Tibial nerve (tissue), 4 donors: Measurements from ENCODE around the gene NOP16. TPM values are rescaled to one million over a fixed set of nuclear protein-coding genes. Genes with fewer than 3 reads are reported as not detected.
A peak's percentile ranks its signal among the peaks of the same experiment; 100 is the strongest.

Experiments used
- DNase-seq, 2 donors: peaks; one replicate each; pipeline ENCODE4 v3.0.0-alpha.2; 2019; ENCODE audit warnings: low spot score in 2 of 2
- H3K27ac ChIP-seq, 4 donors: fragments of 200-600 bp; sonication (generic) in 3 of 4; one replicate each; pipeline ENCODE4 v1.5.1; 2017 to 2019; ENCODE audit warnings: mild to moderate bottlenecking in 1 of 4
- H3K27me3 ChIP-seq, 2 donors: fragments of 200-600 bp; sonication (generic) in 1 of 2; one replicate each; pipeline versions ENCODE4 v1.5.1 to v1.6.0; 2017 to 2019
- H3K36me3 ChIP-seq, 3 donors: fragments of 200-600 bp; sonication (generic); one replicate each; pipeline ENCODE4 v1.5.1; 2018 to 2019
- H3K4me1 ChIP-seq, 4 donors: fragments of 200-600 bp; sonication (generic) in 3 of 4; one replicate each; pipeline ENCODE4 v1.5.1; 2017 to 2019
- H3K4me3 ChIP-seq, 4 donors: fragments of 200-600 bp; sonication (generic) in 3 of 4; one replicate each; pipeline ENCODE4 v1.5.1; 2017 to 2019; ENCODE audit warnings: mild to moderate bottlenecking in 1 of 4, moderate library complexity in 1 of 4
- H3K9me3 ChIP-seq, 4 donors: fragments of 200-600 bp; sonication (generic) in 3 of 4; one replicate each; pipeline ENCODE4 v1.5.1; 2017 to 2019
- EP300 ChIP-seq, 2 donors: sonication (generic); formaldehyde crosslinking; IDR thresholded peaks; one replicate each; pipeline ENCODE4 v1.6.1; 2017; ENCODE audit warnings: antibody characterized with exemption in 2 of 2, mild to moderate bottlenecking in 1 of 2
- POLR2A ChIP-seq, 2 donors: fragments of 450-650 bp; IDR thresholded peaks; one replicate each; pipeline ENCODE4 v1.6.1; 2017; ENCODE audit warnings: antibody characterized with exemption in 2 of 2, mild to moderate bottlenecking in 2 of 2, moderate library complexity in 2 of 2
- WGBS, 2 donors: methylation state at CpG; one replicate each; pipeline ENCODE4 v1.1.5; 2018; 5-methylcytosine and 5-hydroxymethylcytosine counted together
- total RNA-seq, 4 donors: library from RNA; depleted of rRNA; stranded (reverse); fragments of >200 nt; gene quantifications; one replicate each; pipeline ENCODE4 v1.1.0, GENCODE V29; 2016
- TF ChIP-seq, protein P1 (sequence below), 5 experiments: fragments of 200-600 bp in 3 of 5; fragments of 450-650 bp in 2 of 5; sonication (generic) in 3 of 5; IDR thresholded peaks; one replicate each; pipeline ENCODE4 v1.5.1; 2016 to 2019; ENCODE audit warnings: antibody characterized with exemption in 5 of 5, mild to moderate bottlenecking in 3 of 5, moderate library complexity in 2 of 5

Gene NOP16
- total RNA-seq, 4 donors from 2014 or later, result 6.1 to 17.7 (median 6.6) TPM

DNA sequence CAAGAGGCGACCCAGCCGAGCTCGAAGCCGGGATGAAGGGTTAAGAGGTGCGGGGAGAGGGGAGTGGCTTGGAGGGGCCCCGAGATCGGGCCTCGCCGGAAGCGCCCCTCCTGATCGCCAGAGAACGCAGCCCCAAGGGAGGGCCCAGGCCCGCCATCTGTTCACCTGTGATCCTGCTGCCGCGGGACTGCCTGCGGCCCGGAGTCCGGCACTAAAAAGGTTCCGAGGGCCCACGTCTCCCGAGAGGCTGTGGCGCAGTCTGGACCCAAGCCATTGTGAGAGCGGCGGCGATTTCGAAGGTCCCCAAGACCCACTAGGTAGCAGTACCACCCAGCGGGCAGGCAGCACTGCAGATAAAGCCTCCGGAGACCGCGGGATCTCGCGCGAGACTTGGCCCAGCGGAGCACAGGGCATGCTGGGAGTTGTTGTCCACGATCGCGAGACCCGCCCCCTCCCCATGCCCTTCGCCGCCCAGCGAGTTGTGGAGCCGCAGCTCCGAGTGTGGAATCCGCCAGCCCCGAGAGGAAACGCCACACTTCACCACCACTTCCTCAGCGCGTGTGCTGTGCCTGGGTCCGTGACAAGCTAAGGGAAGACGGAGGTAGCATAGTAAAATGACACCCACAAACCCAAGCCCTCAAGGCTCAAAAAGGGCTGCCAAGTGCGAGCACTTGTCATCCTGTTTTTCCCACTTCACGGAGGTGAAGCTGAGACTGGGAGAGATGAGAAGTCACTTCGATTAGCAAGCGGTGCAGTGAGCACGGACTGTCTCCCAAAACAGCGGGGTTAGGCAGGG lies 26.8 kb downstream of the NOP16 start, which contains the start of gene KIAA1191:
Gene KIAA1191 (minus strand): TSS at position 328 of the 796 bp plus-strand sequence. CDS start 2,256 bp downstream, outside the sequence.
- H3K27ac ChIP-seq, result peak within 1 kb of the TSS; percentile 22 to 89 (median 82)
- no peaks in the 10 kb centered on the region for H3K27me3 ChIP-seq
- H3K9me3 ChIP-seq, result no peaks in the 10 kb centered on the region
- peaks cover 0 to 48% (median 14%) of the 10 kb centered on the region in 4 donors for H3K4me1 ChIP-seq
- peak; percentile 86 for DNase-seq
- WGBS, 2 donors, result 1 to 3% methylated on average over 30 to 40 of the region's 56 CpGs
- peak within 1 kb of the TSS; percentile 65 to 99 (median 78) for H3K4me3 ChIP-seq
- TF ChIP-seq EP300 (IDR thresholded peaks at IDR 0.05) (peak; percentile 30 to 92), POLR2A (IDR thresholded peaks at IDR 0.05) (peak in 1 of 2 donors; percentile 74)
- TF ChIP-seq, protein P1, sequence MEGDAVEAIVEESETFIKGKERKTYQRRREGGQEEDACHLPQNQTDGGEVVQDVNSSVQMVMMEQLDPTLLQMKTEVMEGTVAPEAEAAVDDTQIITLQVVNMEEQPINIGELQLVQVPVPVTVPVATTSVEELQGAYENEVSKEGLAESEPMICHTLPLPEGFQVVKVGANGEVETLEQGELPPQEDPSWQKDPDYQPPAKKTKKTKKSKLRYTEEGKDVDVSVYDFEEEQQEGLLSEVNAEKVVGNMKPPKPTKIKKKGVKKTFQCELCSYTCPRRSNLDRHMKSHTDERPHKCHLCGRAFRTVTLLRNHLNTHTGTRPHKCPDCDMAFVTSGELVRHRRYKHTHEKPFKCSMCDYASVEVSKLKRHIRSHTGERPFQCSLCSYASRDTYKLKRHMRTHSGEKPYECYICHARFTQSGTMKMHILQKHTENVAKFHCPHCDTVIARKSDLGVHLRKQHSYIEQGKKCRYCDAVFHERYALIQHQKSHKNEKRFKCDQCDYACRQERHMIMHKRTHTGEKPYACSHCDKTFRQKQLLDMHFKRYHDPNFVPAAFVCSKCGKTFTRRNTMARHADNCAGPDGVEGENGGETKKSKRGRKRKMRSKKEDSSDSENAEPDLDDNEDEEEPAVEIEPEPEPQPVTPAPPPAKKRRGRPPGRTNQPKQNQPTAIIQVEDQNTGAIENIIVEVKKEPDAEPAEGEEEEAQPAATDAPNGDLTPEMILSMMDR (IDR thresholded peaks at IDR 0.05), result peak in 4 of 5 experiments; percentile 8 to 38 (median 18)
- H3K36me3 ChIP-seq, result peaks cover 0 to 24% (median 0%) of the 10 kb centered on the region in 3 donors

DNA sequence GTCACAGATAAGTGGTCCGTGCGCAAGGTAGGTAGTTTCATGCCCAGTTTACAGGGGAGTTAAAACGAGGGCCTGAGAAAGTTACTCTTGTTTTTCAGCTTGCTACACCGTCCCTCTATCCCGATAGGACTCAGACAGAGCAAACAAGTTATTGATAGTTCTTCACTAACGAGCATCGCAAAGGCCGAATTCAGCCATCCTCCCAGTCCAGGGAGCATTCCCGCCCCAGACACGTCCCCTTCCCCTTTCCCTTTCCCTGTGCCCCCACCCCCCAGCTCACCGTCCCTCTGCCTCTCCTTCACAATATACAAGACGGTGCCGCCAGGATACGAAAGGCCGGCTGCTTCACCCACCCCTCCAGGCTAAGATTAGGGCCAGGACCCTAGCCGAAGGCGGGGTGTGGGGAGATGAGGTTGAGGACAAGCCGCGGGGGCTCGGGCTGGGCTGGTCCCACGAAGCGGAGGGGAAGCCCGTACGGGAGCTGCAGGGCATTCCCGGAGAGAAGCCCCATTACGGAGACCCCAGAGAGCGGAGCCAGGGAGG lies 27.4 kb downstream of the NOP16 start:
- DNase-seq, result peak in 1 of 2 donors; percentile 9
- Histone ChIP-seq H3K9me3 (no peaks in the 10 kb centered on the region), H3K36me3 (peaks cover 0 to 31% (median 0%) of the 10 kb centered on the region in 3 donors), H3K27me3 (no peaks in the 10 kb centered on the region), H3K4me3 (peak overlapping the region; percentile 65 to 99 (median 78)), H3K27ac (peak overlapping the region; percentile 22 to 89 (median 82)), H3K4me1 (peaks cover 0 to 41% (median 14%) of the 10 kb centered on the region in 4 donors)
- WGBS, 2 donors, result 2 to 3% methylated on average over 26 to 27 of the region's 27 CpGs
- TF ChIP-seq POLR2A (IDR thresholded peaks at IDR 0.05), result no peak
- TF ChIP-seq, protein P1 (IDR thresholded peaks at IDR 0.05), result no peak
- no peak for TF ChIP-seq EP300 (IDR thresholded peaks at IDR 0.05)

DNA sequence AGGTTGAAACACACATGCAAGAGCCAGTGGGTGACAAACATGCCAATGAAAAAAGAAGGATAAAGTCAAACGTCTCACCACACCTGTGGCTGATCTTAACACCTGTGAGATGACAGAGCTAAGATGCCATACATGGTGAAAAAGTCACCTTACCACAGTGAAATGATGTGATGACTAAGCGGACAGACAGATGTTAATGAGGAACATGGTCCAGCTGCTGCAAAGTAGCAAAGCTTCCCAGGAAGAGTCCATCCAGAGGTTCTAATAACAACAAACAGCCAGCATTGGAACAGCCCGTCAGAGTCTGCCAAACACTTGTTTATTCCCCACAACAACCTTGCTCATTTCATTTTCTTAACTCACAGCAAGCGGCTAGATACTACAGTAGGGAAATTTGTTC lies 28.7 kb downstream of the NOP16 start:
- H3K4me1 ChIP-seq, result peaks cover 0 to 37% (median 12%) of the 10 kb centered on the region in 4 donors
- no peak overlapping the region for H3K27ac ChIP-seq
- H3K9me3 ChIP-seq, result no peaks in the 10 kb centered on the region
- TF ChIP-seq POLR2A (IDR thresholded peaks at IDR 0.05), result no peak
- no peak for TF ChIP-seq EP300 (IDR thresholded peaks at IDR 0.05)
- TF ChIP-seq, protein P1 (IDR thresholded peaks at IDR 0.05), result no peak
- peaks cover 0 to 39% (median under 1%) of the 10 kb centered on the region in 3 donors for H3K36me3 ChIP-seq
- 61 to 68% methylated on average over 4 of the region's 4 CpGs for WGBS, 2 donors
- DNase-seq, result no peak
- no peak overlapping the region for H3K4me3 ChIP-seq
- no peaks in the 10 kb centered on the region for H3K27me3 ChIP-seq

DNA sequence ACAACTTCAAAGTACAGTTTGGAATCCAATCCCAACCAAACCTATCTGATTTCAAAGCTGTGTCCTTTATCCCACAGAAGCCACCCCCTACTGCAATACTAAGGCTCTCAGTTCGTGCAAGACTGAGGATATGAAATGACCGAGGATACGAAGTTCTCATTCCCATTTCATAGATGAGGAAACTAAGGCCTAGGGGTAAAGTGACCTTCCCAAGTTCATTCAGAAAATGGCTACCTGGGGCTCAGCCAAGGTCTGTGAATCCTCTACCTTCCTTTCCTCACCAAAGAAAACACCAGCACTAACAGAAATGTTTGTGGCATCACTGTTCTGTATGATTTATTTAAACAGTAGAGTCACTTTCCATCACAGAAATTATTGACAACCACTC lies 32.2 kb downstream of the NOP16 start:
- 84 to 85% methylated on average over 3 of the region's 3 CpGs for WGBS, 2 donors
- H3K4me1 ChIP-seq, result peaks cover 0 to 32% (median 10%) of the 10 kb centered on the region in 4 donors
- no peaks in the 10 kb centered on the region for H3K27me3 ChIP-seq

More for the DNA sequence above, 32.2 kb downstream of the NOP16 start:
- no peak for DNase-seq
- peaks cover 0 to 73% (median 20%) of the 10 kb centered on the region in 3 donors for H3K36me3 ChIP-seq
- TF ChIP-seq, protein P1 (IDR thresholded peaks at IDR 0.05), result no peak
- H3K27ac ChIP-seq, result no peak overlapping the region
- no peak overlapping the region for H3K4me3 ChIP-seq
- no peaks in the 10 kb centered on the region for H3K9me3 ChIP-seq
